ENCODE measurements around the gene LGALS3. TPM values are rescaled to one million over a fixed set of nuclear protein-coding genes. Genes with fewer than 3 reads are reported as not detected.

The LGALS3 gene
- total and polyA plus RNA-seq, 12 donors: 119 to 308 (median 198) TPM

- no peak for TF ChIP-seq CTCF (IDR thresholded peaks at IDR 0.05)
- H3K27ac ChIP-seq: peak overlapping the region in 1 of 10 donors; percentile 98
- WGBS, 2 donors: 55 to 64% methylated on average over 2 of the region's 2 CpGs
Observed at GRCh38 chr14:55127460-55127951, 1.5 kb upstream of the LGALS3 start.

GRCh38 chr14:55128386-55129085 lies 516 bp upstream of the LGALS3 start:
- H3K36me3 ChIP-seq: peaks cover 0 to 12% (median 0%) of the 10 kb centered on the region in 9 donors
- intact Hi-C loops (cut with DNase I): loop anchor here in 1 of 10 donors (5.0 kb wide), 1 partner anchor 36 kb away; no protein-coding TSS in a partner anchor
- H3K4me1 ChIP-seq: peaks cover 0 to 85% (median 44%) of the 10 kb centered on the region in 9 donors
- H3K4me3 ChIP-seq: peak overlapping the region in 9 of 10 donors; percentile 67 to 96 (median 87)
- no peak for ATAC-seq
- no peak for TF ChIP-seq CTCF (IDR thresholded peaks at IDR 0.05)
- no peak for DNase-seq
- H3K27ac ChIP-seq: peak overlapping the region; percentile 93 to 99 (median 97)
- WGBS, 2 donors: 16 to 18% methylated on average over 20 of the region's 20 CpGs
- no peaks in the 10 kb centered on the region for H3K9me3 ChIP-seq
- no peaks in the 10 kb centered on the region for H3K27me3 ChIP-seq

More at GRCh38 chr14:55127460-55127951, 1.5 kb upstream of the LGALS3 start:
- H3K27me3 ChIP-seq: no peaks in the 10 kb centered on the region
- no peak for DNase-seq
- intact Hi-C loops (cut with DNase I): loop anchor here in 1 of 10 donors (5.0 kb wide), 1 partner anchor 35 kb away; no protein-coding TSS in a partner anchor
- H3K36me3 ChIP-seq: peaks cover 0 to 2% (median 0%) of the 10 kb centered on the region in 9 donors
- H3K4me1 ChIP-seq: peaks cover 9 to 85% (median 44%) of the 10 kb centered on the region in 9 donors
- no peak for ATAC-seq
- no peaks in the 10 kb centered on the region for H3K9me3 ChIP-seq
- no peak overlapping the region for H3K4me3 ChIP-seq

GRCh38 chr14:55129428-55130195 lies 560 bp downstream of the LGALS3 start:
- Histone ChIP-seq H3K4me3 (peak overlapping the region; percentile 67 to 96 (median 87)), H3K36me3 (peaks cover 0 to 22% (median 0%) of the 10 kb centered on the region in 9 donors)
- intact Hi-C loops (cut with DNase I): loop anchor here in 5 of 10 donors (2.0 to 5.0 kb wide), 3 partner anchors 27 to 77 kb away; partner anchors contain the start of gene MAPK1IP1L (in 1 of the 5)

More at GRCh38 chr14:55129428-55130195, 560 bp downstream of the LGALS3 start:
- H3K9me3 ChIP-seq: no peaks in the 10 kb centered on the region
- DNase-seq: peak; percentile 73 to 76
- peak; percentile 66 to 82 (median 75) for ATAC-seq
- H3K27ac ChIP-seq: peak overlapping the region; percentile 93 to 99 (median 97)
- no peaks in the 10 kb centered on the region for H3K27me3 ChIP-seq
- no peak for TF ChIP-seq CTCF (IDR thresholded peaks at IDR 0.05)
- WGBS, 2 donors: 0 to 1% methylated on average over 53 of the region's 53 CpGs
- H3K4me1 ChIP-seq: peaks cover 0 to 84% (median 52%) of the 10 kb centered on the region in 9 donors

Measured in heart right ventricle (tissue), 16 donors.